Measurements from ENCODE around the gene HRG. TPM values are rescaled to one million over a fixed set of nuclear protein-coding genes. Genes with fewer than 3 reads are reported as not detected.

HRG gene
- total and polyA plus RNA-seq, 2 donors (not counting 1 experiment from before 2014, with no cell fraction given), result not detected

GRCh38 chr3:186646106-186646505 lies 19.7 kb upstream of the HRG start:
- Histone ChIP-seq H3K27me3 (replicated peaks in 1 of 4; ENCODE audit: control extremely low read depth in 1 of 4, control insufficient read depth in 3 of 4, insufficient read depth in 4 of 4, low read length in 3 of 4) (no peaks in the 10 kb centered on the region), H3K27ac (ENCODE audit: low read length in 2 of 2) (no peak overlapping the region), H3K36me3 (replicated peaks in 1 of 2; ENCODE audit: control extremely low read depth in 1 of 2, control insufficient read depth in 1 of 2, extremely low read depth in 1 of 2, insufficient read depth in 2 of 2, low read length in 1 of 2) (no peaks in the 10 kb centered on the region), H3K79me2 (ENCODE audit: control insufficient read depth, insufficient read depth, low read length) (no peaks in the 10 kb centered on the region), H3K4me1 (ENCODE audit: control insufficient read depth in 2 of 2, insufficient read depth in 2 of 2, low read length in 2 of 2) (no peaks in the 10 kb centered on the region), H2AFZ (ENCODE audit: insufficient read depth, low read depth, low read length, poor library complexity, severe bottlenecking) (no peak overlapping the region), H4K20me1 (ENCODE audit: control insufficient read depth, insufficient read depth, low read length, poor library complexity, severe bottlenecking) (no peaks in the 10 kb centered on the region), H3K9ac (ENCODE audit: low read length) (no peak overlapping the region), H3K4me2 (replicated peaks; ENCODE audit: low read depth, low read length, poor library complexity, severe bottlenecking) (no peak overlapping the region), H3K4me3 (ENCODE audit: control extremely low read depth in 1 of 5, extremely low read depth in 1 of 5, insufficient read depth in 1 of 5, low read depth in 2 of 5, low read length in 4 of 5) (no peak overlapping the region), H3K9me3 (ENCODE audit: control extremely low read depth in 1 of 3, control insufficient read depth in 2 of 3, insufficient read depth in 1 of 3, low read length in 2 of 3) (no peaks in the 10 kb centered on the region)
- peaks cover 10% of the 10 kb centered on the region for H3K27me3 Mint-ChIP-seq
- CTCF ChIA-PET, result interaction anchor here (1.5 kb wide), 1 partner anchor 29 kb away, joined by 6 read pairs; no protein-coding TSS in a partner anchor
- H3K4me3 Mint-ChIP-seq, result no peak overlapping the region
- intact Hi-C loops (cut with micrococcal nuclease), result no loop called here
- WGBS (ENCODE audit: insufficient coverage), result 94% methylated on average over 2 of the region's 4 CpGs
- POLR2A ChIA-PET, result no interaction called here
- H3K9me3 Mint-ChIP-seq (ENCODE audit: insufficient read depth), result no peaks in the 10 kb centered on the region
- H3K27ac Mint-ChIP-seq, result no peak overlapping the region
- no peak for ATAC-seq (ENCODE audit: low read depth)
- no peak for DNase-seq
- no peak for TF ChIP-seq EZH2 (IDR thresholded peaks at IDR 0.05; ENCODE audit: borderline replicate concordance, insufficient read depth, low read depth, low read length, poor library complexity, severe bottlenecking)
- TF ChIP-seq CTCF (IDR thresholded peaks at IDR 0.05), result no peak
- H3K4me1 Mint-ChIP-seq, result peaks cover 3% of the 10 kb centered on the region

GRCh38 chr3:186646841-186647240 lies 19.0 kb upstream of the HRG start:
- H3K27ac ChIP-seq (ENCODE audit: low read length in 2 of 2), result no peak overlapping the region
- ChIA-PET CTCF (interaction anchor here (1.5 kb wide), 1 partner anchor 30 kb away, joined by 6 read pairs; no protein-coding TSS in a partner anchor), POLR2A (no interaction called here)
- peaks cover 4 to 6% of the 10 kb centered on the region in 2 donors for H3K4me1 ChIP-seq (ENCODE audit: control insufficient read depth in 2 of 2, insufficient read depth in 2 of 2, low read length in 2 of 2)
- intact Hi-C loops (cut with micrococcal nuclease), result no loop called here
- H3K4me3 ChIP-seq (ENCODE audit: control extremely low read depth in 1 of 5, extremely low read depth in 1 of 5, insufficient read depth in 1 of 5, low read depth in 2 of 5, low read length in 4 of 5), result no peak overlapping the region
- Mint-ChIP-seq H3K4me3 (no peak overlapping the region), H3K4me1 (peaks cover 5% of the 10 kb centered on the region), H3K9me3 (ENCODE audit: insufficient read depth) (no peaks in the 10 kb centered on the region), H3K27ac (no peak overlapping the region), H3K27me3 (peaks cover 10% of the 10 kb centered on the region)
- ATAC-seq (ENCODE audit: low read depth), result no peak
- H3K9me3 ChIP-seq (ENCODE audit: control extremely low read depth in 1 of 3, control insufficient read depth in 2 of 3, insufficient read depth in 1 of 3, low read length in 2 of 3), result no peaks in the 10 kb centered on the region
- H4K20me1 ChIP-seq (ENCODE audit: control insufficient read depth, insufficient read depth, low read length, poor library complexity, severe bottlenecking), result no peaks in the 10 kb centered on the region
- WGBS (ENCODE audit: insufficient coverage), result no CpG with 5 or more reads among the region's 1 CpG
- no peak for DNase-seq
- no peak overlapping the region for H3K9ac ChIP-seq (ENCODE audit: low read length)
- no peak overlapping the region for H3K4me2 ChIP-seq (replicated peaks; ENCODE audit: low read depth, low read length, poor library complexity, severe bottlenecking)
- no peaks in the 10 kb centered on the region for H3K27me3 ChIP-seq (replicated peaks in 1 of 4; ENCODE audit: control extremely low read depth in 1 of 4, control insufficient read depth in 3 of 4, insufficient read depth in 4 of 4, low read length in 3 of 4)
- H3K79me2 ChIP-seq (ENCODE audit: control insufficient read depth, insufficient read depth, low read length), result no peaks in the 10 kb centered on the region
- no peaks in the 10 kb centered on the region for H3K36me3 ChIP-seq (replicated peaks in 1 of 2; ENCODE audit: control extremely low read depth in 1 of 2, control insufficient read depth in 1 of 2, extremely low read depth in 1 of 2, insufficient read depth in 2 of 2, low read length in 1 of 2)
- no peak overlapping the region for H2AFZ ChIP-seq (ENCODE audit: insufficient read depth, low read depth, low read length, poor library complexity, severe bottlenecking)
- TF ChIP-seq EZH2 (IDR thresholded peaks at IDR 0.05; ENCODE audit: borderline replicate concordance, insufficient read depth, low read depth, low read length, poor library complexity, severe bottlenecking), result no peak
- TF ChIP-seq CTCF (IDR thresholded peaks at IDR 0.05), result no peak
